Right forelimb (tissue), 1 donor: ENCODE measurements around the gene RASA4.
"Not testable (repeated sequence)": the region's sequence is repeated elsewhere in the genome, so short reads cannot be mapped to it uniquely, and the experiment has no call there.

Experiments
- DNase-seq: peaks from one replicate; pipeline ENCODE4 v3.0.0-alpha.2; 2018

Gene RASA4

GRCh38 chr7:102542083-102542482 is 74.5 kb downstream of the RASA4 start:
- not testable (repeated sequence) for DNase-seq

GRCh38 chr7:102540604-102541003 is 76.0 kb downstream of the RASA4 start:
- DNase-seq: not testable (repeated sequence)

- DNase-seq: peak; percentile 16
Observed at GRCh38 chr7:102535062-102535615, 81.4 kb downstream of the RASA4 start.

- DNase-seq: not testable (repeated sequence)
Observed at GRCh38 chr7:102532127-102532526, 84.4 kb downstream of the RASA4 start.

- DNase-seq: not testable (repeated sequence)
Observed at GRCh38 chr7:102531583-102531982, 85.0 kb downstream of the RASA4 start.

GRCh38 chr7:102527822-102528793 is 88.4 kb downstream of the RASA4 start:
- not testable (repeated sequence) for DNase-seq

- not testable (repeated sequence) for DNase-seq
Observed at GRCh38 chr7:102527182-102527581, 89.4 kb downstream of the RASA4 start.

- not testable (repeated sequence) for DNase-seq
Observed at GRCh38 chr7:102524803-102525202, 91.8 kb downstream of the RASA4 start.
